HepG2 (cell line): ENCODE measurements around the gene ADAD2. TPM values are rescaled to one million over a fixed set of nuclear protein-coding genes. Genes with fewer than 3 reads are reported as not detected.
A peak's percentile ranks its signal among the peaks of the same experiment; 100 is the strongest.

Source experiments
- HNRNPK ChIP-seq: fragments of 200-400 bp; formaldehyde crosslinking; IDR thresholded peaks from 2 replicates; pipeline ENCODE4 v1.6.1; 2018; ENCODE audit warnings: low read length, low read depth, moderate library complexity, mild to moderate bottlenecking; ENCODE audit not compliant: poor library complexity, severe bottlenecking
- HOXD1 ChIP-seq: sonication (generic); formaldehyde crosslinking; IDR thresholded peaks from 2 replicates; pipeline ENCODE4 v1.5.0; 2020; ENCODE audit warnings: missing genetic modification reagents
- KDM3A ChIP-seq: IDR thresholded peaks from 2 replicates; pipeline ENCODE4 v1.6.1; 2018; ENCODE audit warnings: low read depth, missing compliant biosample characterization
- KLF13 ChIP-seq: sonication (generic); formaldehyde crosslinking; IDR thresholded peaks from 2 replicates; pipeline ENCODE4 v1.4.0; 2020; ENCODE audit warnings: mild to moderate bottlenecking, missing genetic modification reagents
- NKX3-1 ChIP-seq: sonication (generic); formaldehyde crosslinking; IDR thresholded peaks from 2 replicates; pipeline ENCODE4 v1.5.0; 2020; ENCODE audit warnings: missing genetic modification reagents
- WIZ ChIP-seq: sonication (generic); formaldehyde crosslinking; IDR thresholded peaks from 2 replicates; pipeline ENCODE4 v1.5.1; 2020; ENCODE audit warnings: mild to moderate bottlenecking, missing genetic modification reagents
- ZBTB21 ChIP-seq: sonication (generic); formaldehyde crosslinking; IDR thresholded peaks from 2 replicates; pipeline ENCODE4 v1.4.0; 2020; ENCODE audit warnings: missing genetic modification reagents
- ZNF12 ChIP-seq: sonication (generic); formaldehyde crosslinking; IDR thresholded peaks from 2 replicates; pipeline ENCODE4 v1.5.0; 2020; ENCODE audit warnings: missing genetic modification reagents
- ZNF138 ChIP-seq: sonication (generic); formaldehyde crosslinking; IDR thresholded peaks from 2 replicates; pipeline ENCODE4 v1.5.0; 2020; ENCODE audit warnings: mild to moderate bottlenecking, low read depth, missing genetic modification reagents
- ZNF20 ChIP-seq: sonication (generic); formaldehyde crosslinking; IDR thresholded peaks from 2 replicates; pipeline ENCODE4 v1.4.0; 2020; ENCODE audit warnings: mild to moderate bottlenecking, moderate library complexity, missing genetic modification reagents
- ZNF652 ChIP-seq: IDR thresholded peaks from 2 replicates; pipeline ENCODE4 v1.6.1; 2016; ENCODE audit warnings: low read depth, borderline replicate concordance
- ZNF660 ChIP-seq: sonication (generic); formaldehyde crosslinking; IDR thresholded peaks from 2 replicates; pipeline ENCODE4 v1.5.1; 2020; ENCODE audit warnings: mild to moderate bottlenecking, low read depth, missing genetic modification reagents, borderline replicate concordance
- ZNF672 ChIP-seq: sonication (generic); formaldehyde crosslinking; IDR thresholded peaks from 2 replicates; pipeline ENCODE4 v1.8.1; 2022; ENCODE audit warnings: missing genetic modification reagents
- polyA plus RNA-seq, 8 experiments: library from polyadenylated mRNA; depleted of rRNA in 3 of 8; stranded (reverse) in 7 of 8; unstranded in 1 of 8; fragments of >200 nt; fragmentation: Illumina TruSeq in 4 of 8; extraction: Trizol in 4 of 8; gene quantifications; 2 replicates each; pipeline versions ENCODE4 v1.2.1 to v1.2.3, GENCODE V29; 2011 to 2016; ENCODE audit warnings: low read depth in 4 of 8, missing spikeins in 1 of 8, mixed read lengths in 1 of 8; ENCODE audit not compliant: insufficient read depth in 1 of 8
- total RNA-seq, 5 experiments: library from RNA; depleted of rRNA; stranded (reverse); fragments of >200 nt; fragmentation: Illumina TruSeq; extraction: Trizol; gene quantifications; 2 replicates each; pipeline ENCODE4 v1.2.3, GENCODE V29; 2016; ENCODE audit warnings: low read depth in 1 of 5
- TF ChIP-seq, protein P1 (sequence below), 2 experiments: sonication (generic) in 1 of 2; formaldehyde crosslinking in 1 of 2; IDR thresholded peaks; 2 replicates each; pipeline versions ENCODE4 v1.5.1 to v1.6.1; 2011 to 2020; ENCODE audit warnings: borderline replicate concordance in 1 of 2, low read depth in 1 of 2, low read length in 1 of 2, mild to moderate bottlenecking in 1 of 2, missing genetic modification reagents in 1 of 2, moderate library complexity in 1 of 2
- TF ChIP-seq, protein P2 (sequence below): sonication (generic); formaldehyde crosslinking; IDR thresholded peaks from 2 replicates; pipeline ENCODE4 v1.5.0; 2020; ENCODE audit warnings: mild to moderate bottlenecking, missing genetic modification reagents, borderline replicate concordance
- TF ChIP-seq, protein P3 (sequence below): sonication (generic); formaldehyde crosslinking; conservative IDR thresholded peaks from 2 replicates; pipeline ENCODE4 v1.8.0; 2022; ENCODE audit warnings: mild to moderate bottlenecking, moderate library complexity, missing genetic modification reagents
- TF ChIP-seq, protein P4 (sequence below): sonication (generic); formaldehyde crosslinking; IDR thresholded peaks from 2 replicates; pipeline ENCODE4 v1.4.0; 2020; ENCODE audit warnings: missing genetic modification reagents, borderline replicate concordance

ADAD2 gene
- total and polyA plus RNA-seq, 2 of the 13 experiments (the other 11 are each of a cell fraction or from before 2014, with no cell fraction given) = not detected

DNA sequence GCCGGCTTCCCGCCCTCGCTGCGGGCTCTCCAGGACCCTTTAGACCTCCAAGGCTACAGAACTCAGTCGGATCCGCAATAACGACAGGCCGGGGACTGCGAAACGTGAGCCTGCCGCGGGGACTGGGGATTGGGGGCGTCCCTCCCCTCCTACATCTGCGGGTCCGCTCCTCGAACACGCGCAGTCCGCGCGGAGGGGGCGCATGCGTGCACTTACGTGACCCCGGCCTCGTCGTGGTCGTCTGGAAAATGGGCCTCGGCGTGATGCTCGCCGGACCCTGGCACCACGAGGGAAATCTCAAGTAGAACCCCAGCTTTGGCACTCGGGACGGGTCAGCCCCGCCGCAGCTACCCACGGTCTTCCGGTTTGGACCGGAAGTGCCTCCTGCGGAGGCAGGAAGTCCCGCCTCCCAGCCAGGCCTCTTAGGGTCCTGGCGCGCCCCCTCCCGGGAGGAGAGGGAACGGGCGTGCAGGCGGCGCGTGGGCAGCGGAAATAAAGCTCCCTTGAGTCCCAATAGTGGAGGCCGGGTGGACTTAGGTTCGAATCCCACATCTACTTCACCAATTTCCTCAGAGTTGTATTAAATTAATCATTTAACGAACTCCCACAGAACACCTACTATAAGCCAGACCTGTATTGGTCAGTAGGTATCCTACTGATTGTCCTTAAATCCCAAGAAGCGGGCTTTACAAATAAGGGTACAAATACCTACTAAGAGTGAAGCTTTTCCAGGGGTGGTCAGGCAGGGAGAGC, 4.1 kb upstream of the ADAD2 start, which contains the start of gene TAF1C (continued):
- TF ChIP-seq, protein P1, sequence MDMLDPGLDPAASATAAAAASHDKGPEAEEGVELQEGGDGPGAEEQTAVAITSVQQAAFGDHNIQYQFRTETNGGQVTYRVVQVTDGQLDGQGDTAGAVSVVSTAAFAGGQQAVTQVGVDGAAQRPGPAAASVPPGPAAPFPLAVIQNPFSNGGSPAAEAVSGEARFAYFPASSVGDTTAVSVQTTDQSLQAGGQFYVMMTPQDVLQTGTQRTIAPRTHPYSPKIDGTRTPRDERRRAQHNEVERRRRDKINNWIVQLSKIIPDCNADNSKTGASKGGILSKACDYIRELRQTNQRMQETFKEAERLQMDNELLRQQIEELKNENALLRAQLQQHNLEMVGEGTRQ (IDR thresholded peaks at IDR 0.05; ENCODE audit: low read depth, low read length) = no peak
- TF ChIP-seq, protein P1 (CRISPR knock-in tag; IDR thresholded peaks at IDR 0.05; ENCODE audit: borderline replicate concordance) = 0 out of 2 replicates have a peak, but pooled peaks have one; percentile 37
- no peak; the same call in 1 of the 2 replicates for TF ChIP-seq ZNF20 (CRISPR knock-in tag)
- TF ChIP-seq HOXD1 (CRISPR knock-in tag) = peak; percentile 71
- TF ChIP-seq NKX3-1 = peak; percentile 81; the same call in 1 of the 2 replicates
- no peak for TF ChIP-seq KLF13 (CRISPR knock-in tag)
- TF ChIP-seq, protein P2, sequence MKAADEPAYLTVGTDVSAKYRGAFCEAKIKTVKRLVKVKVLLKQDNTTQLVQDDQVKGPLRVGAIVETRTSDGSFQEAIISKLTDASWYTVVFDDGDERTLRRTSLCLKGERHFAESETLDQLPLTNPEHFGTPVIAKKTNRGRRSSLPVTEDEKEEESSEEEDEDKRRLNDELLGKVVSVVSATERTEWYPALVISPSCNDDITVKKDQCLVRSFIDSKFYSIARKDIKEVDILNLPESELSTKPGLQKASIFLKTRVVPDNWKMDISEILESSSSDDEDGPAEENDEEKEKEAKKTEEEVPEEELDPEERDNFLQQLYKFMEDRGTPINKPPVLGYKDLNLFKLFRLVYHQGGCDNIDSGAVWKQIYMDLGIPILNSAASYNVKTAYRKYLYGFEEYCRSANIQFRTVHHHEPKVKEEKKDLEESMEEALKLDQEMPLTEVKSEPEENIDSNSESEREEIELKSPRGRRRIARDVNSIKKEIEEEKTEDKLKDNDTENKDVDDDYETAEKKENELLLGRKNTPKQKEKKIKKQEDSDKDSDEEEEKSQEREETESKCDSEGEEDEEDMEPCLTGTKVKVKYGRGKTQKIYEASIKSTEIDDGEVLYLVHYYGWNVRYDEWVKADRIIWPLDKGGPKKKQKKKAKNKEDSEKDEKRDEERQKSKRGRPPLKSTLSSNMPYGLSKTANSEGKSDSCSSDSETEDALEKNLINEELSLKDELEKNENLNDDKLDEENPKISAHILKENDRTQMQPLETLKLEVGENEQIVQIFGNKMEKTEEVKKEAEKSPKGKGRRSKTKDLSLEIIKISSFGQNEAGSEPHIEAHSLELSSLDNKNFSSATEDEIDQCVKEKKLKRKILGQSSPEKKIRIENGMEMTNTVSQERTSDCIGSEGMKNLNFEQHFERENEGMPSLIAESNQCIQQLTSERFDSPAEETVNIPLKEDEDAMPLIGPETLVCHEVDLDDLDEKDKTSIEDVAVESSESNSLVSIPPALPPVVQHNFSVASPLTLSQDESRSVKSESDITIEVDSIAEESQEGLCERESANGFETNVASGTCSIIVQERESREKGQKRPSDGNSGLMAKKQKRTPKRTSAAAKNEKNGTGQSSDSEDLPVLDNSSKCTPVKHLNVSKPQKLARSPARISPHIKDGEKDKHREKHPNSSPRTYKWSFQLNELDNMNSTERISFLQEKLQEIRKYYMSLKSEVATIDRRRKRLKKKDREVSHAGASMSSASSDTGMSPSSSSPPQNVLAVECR (CRISPR knock-in tag) = peak; percentile 96
- TF ChIP-seq ZBTB21 (CRISPR knock-in tag) = no peak
- no peak for TF ChIP-seq ZNF138 (CRISPR knock-in tag)
- TF ChIP-seq KDM3A (CRISPR knock-in tag) = peak; percentile 95; the same call in 1 of the 2 replicates
- peak; percentile 42; the same call in 1 of the 2 replicates for TF ChIP-seq WIZ (CRISPR knock-in tag)
- no peak for TF ChIP-seq ZNF652
- no peak for TF ChIP-seq ZNF660 (CRISPR knock-in tag)
- TF ChIP-seq, protein P3, sequence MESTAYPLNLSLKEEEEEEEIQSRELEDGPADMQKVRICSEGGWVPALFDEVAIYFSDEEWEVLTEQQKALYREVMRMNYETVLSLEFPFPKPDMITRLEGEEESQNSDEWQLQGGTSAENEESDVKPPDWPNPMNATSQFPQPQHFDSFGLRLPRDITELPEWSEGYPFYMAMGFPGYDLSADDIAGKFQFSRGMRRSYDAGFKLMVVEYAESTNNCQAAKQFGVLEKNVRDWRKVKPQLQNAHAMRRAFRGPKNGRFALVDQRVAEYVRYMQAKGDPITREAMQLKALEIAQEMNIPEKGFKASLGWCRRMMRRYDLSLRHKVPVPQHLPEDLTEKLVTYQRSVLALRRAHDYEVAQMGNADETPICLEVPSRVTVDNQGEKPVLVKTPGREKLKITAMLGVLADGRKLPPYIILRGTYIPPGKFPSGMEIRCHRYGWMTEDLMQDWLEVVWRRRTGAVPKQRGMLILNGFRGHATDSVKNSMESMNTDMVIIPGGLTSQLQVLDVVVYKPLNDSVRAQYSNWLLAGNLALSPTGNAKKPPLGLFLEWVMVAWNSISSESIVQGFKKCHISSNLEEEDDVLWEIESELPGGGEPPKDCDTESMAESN (CRISPR knock-in tag) = peak; percentile 84; the same call in 1 of the 2 replicates
- TF ChIP-seq ZNF12 (CRISPR knock-in tag) = 0 out of 2 replicates have a peak, but pooled peaks have one; percentile 16
- TF ChIP-seq ZNF672 = no peak
- no peak for TF ChIP-seq HNRNPK
- TF ChIP-seq, protein P4, sequence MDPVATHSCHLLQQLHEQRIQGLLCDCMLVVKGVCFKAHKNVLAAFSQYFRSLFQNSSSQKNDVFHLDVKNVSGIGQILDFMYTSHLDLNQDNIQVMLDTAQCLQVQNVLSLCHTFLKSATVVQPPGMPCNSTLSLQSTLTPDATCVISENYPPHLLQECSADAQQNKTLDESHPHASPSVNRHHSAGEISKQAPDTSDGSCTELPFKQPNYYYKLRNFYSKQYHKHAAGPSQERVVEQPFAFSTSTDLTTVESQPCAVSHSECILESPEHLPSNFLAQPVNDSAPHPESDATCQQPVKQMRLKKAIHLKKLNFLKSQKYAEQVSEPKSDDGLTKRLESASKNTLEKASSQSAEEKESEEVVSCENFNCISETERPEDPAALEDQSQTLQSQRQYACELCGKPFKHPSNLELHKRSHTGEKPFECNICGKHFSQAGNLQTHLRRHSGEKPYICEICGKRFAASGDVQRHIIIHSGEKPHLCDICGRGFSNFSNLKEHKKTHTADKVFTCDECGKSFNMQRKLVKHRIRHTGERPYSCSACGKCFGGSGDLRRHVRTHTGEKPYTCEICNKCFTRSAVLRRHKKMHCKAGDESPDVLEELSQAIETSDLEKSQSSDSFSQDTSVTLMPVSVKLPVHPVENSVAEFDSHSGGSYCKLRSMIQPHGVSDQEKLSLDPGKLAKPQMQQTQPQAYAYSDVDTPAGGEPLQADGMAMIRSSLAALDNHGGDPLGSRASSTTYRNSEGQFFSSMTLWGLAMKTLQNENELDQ (CRISPR knock-in tag) = no peak
